GM19395 (cell line): ENCODE results near the gene BBS1.
"Not testable (repeated sequence)": the region's sequence is repeated elsewhere in the genome, so short reads cannot be mapped to it uniquely, and the experiment has no call there.

Experiments used
- ATAC-seq: cut with Tn5 transposase; IDR thresholded peaks from one replicate; pipeline ENCODE4 v1.9.1; 2021; ENCODE audit warnings: mild to moderate bottlenecking, moderate library complexity; ENCODE audit not compliant: unreplicated experiment

The BBS1 gene

GRCh38 chr11:66569076-66569475, 58.6 kb downstream of the BBS1 start:
- no peak for ATAC-seq

DNA sequence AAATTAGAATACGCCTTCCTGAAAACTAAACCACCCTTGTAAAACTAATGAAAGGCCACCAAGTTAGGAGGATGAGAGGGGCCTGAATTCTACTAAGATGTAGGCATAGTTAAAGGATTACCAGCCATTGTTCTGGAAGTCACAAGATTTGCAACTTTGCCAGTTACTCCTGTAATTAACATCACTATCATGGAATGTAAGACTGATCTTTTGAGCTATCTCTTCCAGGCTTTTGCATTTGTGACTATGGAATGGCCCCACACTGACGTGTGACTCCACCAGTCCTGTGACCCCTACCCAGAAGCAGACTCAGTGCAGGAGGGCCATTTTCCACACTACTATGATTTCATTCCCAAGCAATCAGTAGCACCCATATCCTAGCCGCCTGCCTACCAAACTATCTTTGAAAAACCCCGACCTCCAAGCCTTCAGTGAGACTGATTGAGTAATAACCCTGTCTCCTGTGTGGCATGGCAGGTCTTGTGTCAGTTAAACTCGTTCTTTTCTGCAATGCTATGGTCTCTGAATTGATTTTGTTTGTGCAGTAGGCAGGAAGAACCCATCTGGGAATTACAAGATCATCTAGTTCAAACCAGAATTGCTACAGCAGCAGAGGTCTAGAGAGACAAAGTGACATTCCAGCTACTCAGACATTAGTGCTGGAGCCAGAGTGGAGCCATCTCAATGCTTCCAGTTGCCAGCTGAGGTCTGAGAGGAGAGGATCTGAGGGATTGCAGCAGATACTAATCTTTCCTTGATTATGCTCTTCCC, 59.8 kb downstream of the BBS1 start:
- no peak for ATAC-seq

GRCh38 chr11:66570850-66571180, 60.4 kb downstream of the BBS1 start:
- no peak for ATAC-seq

- no peak for ATAC-seq
Observed at GRCh38 chr11:66579017-66579606, 68.7 kb downstream of the BBS1 start.

DNA sequence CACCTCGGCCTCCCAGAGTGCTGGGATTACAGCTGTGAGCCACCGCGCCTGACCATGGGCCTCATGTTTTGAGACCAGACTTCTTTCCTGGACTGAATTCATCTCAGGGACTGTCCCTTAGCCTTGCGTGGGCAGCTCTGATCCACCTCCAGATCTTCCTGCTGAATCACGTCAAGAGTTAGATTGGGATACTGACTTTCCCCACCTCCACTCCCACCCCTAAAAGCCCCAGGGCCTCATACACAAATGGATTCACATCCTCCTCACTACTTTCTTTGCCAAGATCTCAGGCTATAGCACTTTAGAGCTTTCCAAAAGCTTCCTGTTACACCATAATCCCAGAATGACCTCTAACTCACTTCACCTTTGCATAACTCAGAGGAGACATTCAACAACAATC, 70.4 kb downstream of the BBS1 start:
- ATAC-seq = no peak

- ATAC-seq = no peak
Observed at GRCh38 chr11:66581261-66581660, 70.8 kb downstream of the BBS1 start.

DNA sequence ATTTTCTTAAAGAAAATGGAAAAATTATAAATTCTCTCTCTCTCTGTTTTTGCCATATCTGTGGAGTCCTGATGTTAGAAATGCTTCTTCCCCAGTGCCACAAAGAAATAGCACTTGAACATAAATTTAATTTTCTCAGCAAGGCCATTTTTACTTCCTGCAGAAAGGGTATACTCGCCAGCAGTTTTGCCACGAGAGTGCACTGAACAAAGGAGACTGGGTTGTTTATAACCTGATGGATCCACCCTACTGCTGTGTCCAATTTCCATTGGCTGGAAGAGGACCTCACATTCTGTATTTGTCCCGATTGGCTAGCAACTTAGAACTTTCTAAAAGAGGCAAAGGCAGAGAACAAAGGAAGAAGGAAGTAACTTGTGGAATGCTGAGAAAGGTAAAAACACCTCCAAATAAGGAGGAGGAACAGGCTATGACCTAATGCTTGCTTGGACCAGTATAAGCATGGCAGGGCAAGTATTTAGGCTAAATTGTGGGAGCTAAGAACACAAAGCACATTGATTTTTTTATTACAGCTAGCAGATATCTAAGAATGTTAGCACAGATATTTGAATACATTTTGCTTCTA, 72.2 kb downstream of the BBS1 start:
- not testable (repeated sequence) for ATAC-seq
